ENCODE measurements around the gene MYEOV. TPM values are rescaled to one million over a fixed set of nuclear protein-coding genes. Genes with fewer than 3 reads are reported as not detected.

MYEOV gene
- total RNA-seq, 2 donors from 2014 or later, result not detected

GRCh38 chr11:69314555-69314954 lies 20.6 kb downstream of the MYEOV start:
- H3K27ac Mint-ChIP-seq, result no peak overlapping the region
- peaks cover 27 to 29% of the 10 kb centered on the region in 2 donors for H3K4me1 Mint-ChIP-seq (ENCODE audit: low read depth in 2 of 2)
- peaks cover 4% of the 10 kb centered on the region for H3K9me3 Mint-ChIP-seq
- H3K36me3 Mint-ChIP-seq, result no peaks in the 10 kb centered on the region
- ATAC-seq (no peak), DNase-seq (ENCODE audit: low spot score) (no peak)
- H3K4me3 Mint-ChIP-seq, result no peak overlapping the region
- H3K27me3 Mint-ChIP-seq, result peaks cover 0 to 6% of the 10 kb centered on the region in 2 donors

GRCh38 chr11:69316956-69317355 lies 23.0 kb downstream of the MYEOV start:
- peaks cover 4% of the 10 kb centered on the region for H3K9me3 Mint-ChIP-seq
- DNase-seq (ENCODE audit: low spot score) (no peak), ATAC-seq (no peak)
- H3K4me3 Mint-ChIP-seq, result no peak overlapping the region
- H3K27ac Mint-ChIP-seq, result no peak overlapping the region
- no peaks in the 10 kb centered on the region for H3K36me3 Mint-ChIP-seq
- H3K4me1 Mint-ChIP-seq (ENCODE audit: low read depth in 2 of 2), result peaks cover 12 to 16% of the 10 kb centered on the region in 2 donors
- H3K27me3 Mint-ChIP-seq, result peaks cover 0 to 6% of the 10 kb centered on the region in 2 donors

GRCh38 chr11:69317401-69318092 lies 23.6 kb downstream of the MYEOV start:
- H3K27ac Mint-ChIP-seq, result peak overlapping the region in 1 of 2 donors; percentile 32

GRCh38 chr11:69318093-69318420 lies 24.1 kb downstream of the MYEOV start:
- H3K36me3 Mint-ChIP-seq, result no peaks in the 10 kb centered on the region
- H3K9me3 Mint-ChIP-seq, result peaks cover 4% of the 10 kb centered on the region
- DNase-seq (ENCODE audit: low spot score), result no peak
- peaks cover 5 to 13% of the 10 kb centered on the region in 2 donors for H3K4me1 Mint-ChIP-seq (ENCODE audit: low read depth in 2 of 2)
- no peak overlapping the region for H3K4me3 Mint-ChIP-seq
- H3K27ac Mint-ChIP-seq, result peak overlapping the region in 1 of 2 donors; percentile 32
- no peak for ATAC-seq
- peaks cover 0 to 6% of the 10 kb centered on the region in 2 donors for H3K27me3 Mint-ChIP-seq

More at GRCh38 chr11:69317401-69318092, 23.6 kb downstream of the MYEOV start:
- Mint-ChIP-seq H3K4me3 (no peak overlapping the region), H3K27me3 (peaks cover 0 to 6% of the 10 kb centered on the region in 2 donors), H3K9me3 (peaks cover 4% of the 10 kb centered on the region), H3K36me3 (no peaks in the 10 kb centered on the region), H3K4me1 (ENCODE audit: low read depth in 2 of 2) (peaks cover 6 to 13% of the 10 kb centered on the region in 2 donors)
- DNase-seq (ENCODE audit: low spot score) (no peak), ATAC-seq (no peak)

GRCh38 chr11:69319255-69320106 lies 25.5 kb downstream of the MYEOV start:
- H3K27ac Mint-ChIP-seq, result no peak overlapping the region
- ATAC-seq, result peak in 1 of 2 donors; percentile 22
- H3K27me3 Mint-ChIP-seq, result peaks cover 0 to 6% of the 10 kb centered on the region in 2 donors
- H3K4me3 Mint-ChIP-seq, result no peak overlapping the region
- no peaks in the 10 kb centered on the region for H3K36me3 Mint-ChIP-seq
- peaks cover 4% of the 10 kb centered on the region for H3K9me3 Mint-ChIP-seq
- DNase-seq (ENCODE audit: low spot score), result no peak
- peaks cover 5 to 13% of the 10 kb centered on the region in 2 donors for H3K4me1 Mint-ChIP-seq (ENCODE audit: low read depth in 2 of 2)

- H3K27ac Mint-ChIP-seq, result no peak overlapping the region
- H3K27me3 Mint-ChIP-seq, result peaks cover 0 to 6% of the 10 kb centered on the region in 2 donors
- no peaks in the 10 kb centered on the region for H3K36me3 Mint-ChIP-seq
- ATAC-seq, result no peak
- no peak overlapping the region for H3K4me3 Mint-ChIP-seq
- peaks cover 4% of the 10 kb centered on the region for H3K9me3 Mint-ChIP-seq
- no peak for DNase-seq (ENCODE audit: low spot score)
- H3K4me1 Mint-ChIP-seq (ENCODE audit: low read depth in 2 of 2), result peaks cover 5 to 13% of the 10 kb centered on the region in 2 donors
These were observed 26.4 kb downstream of the MYEOV start for GRCh38 chr11:69320326-69320725.

GRCh38 chr11:69320756-69321741 lies 27.1 kb downstream of the MYEOV start:
- no peaks in the 10 kb centered on the region for H3K36me3 Mint-ChIP-seq
- H3K27me3 Mint-ChIP-seq, result peaks cover 0 to 6% of the 10 kb centered on the region in 2 donors
- DNase-seq (ENCODE audit: low spot score), result no peak
- ATAC-seq, result no peak
- H3K9me3 Mint-ChIP-seq, result peaks cover 4% of the 10 kb centered on the region
- H3K4me1 Mint-ChIP-seq (ENCODE audit: low read depth in 2 of 2), result peaks cover 5 to 13% of the 10 kb centered on the region in 2 donors
- no peak overlapping the region for H3K4me3 Mint-ChIP-seq
- H3K27ac Mint-ChIP-seq, result no peak overlapping the region

- peaks cover 0 to 8% of the 10 kb centered on the region in 2 donors for H3K27me3 Mint-ChIP-seq
- H3K36me3 Mint-ChIP-seq, result no peaks in the 10 kb centered on the region
- H3K4me1 Mint-ChIP-seq (ENCODE audit: low read depth in 2 of 2), result peaks cover 5 to 16% of the 10 kb centered on the region in 2 donors
- ATAC-seq (no peak), DNase-seq (ENCODE audit: low spot score) (no peak)
- H3K9me3 Mint-ChIP-seq, result peaks cover 4% of the 10 kb centered on the region
- no peak overlapping the region for H3K4me3 Mint-ChIP-seq
- H3K27ac Mint-ChIP-seq, result no peak overlapping the region
These were observed 28.0 kb downstream of the MYEOV start for GRCh38 chr11:69321877-69322361.

GRCh38 chr11:69325446-69325845 lies 31.5 kb downstream of the MYEOV start:
- Mint-ChIP-seq H3K4me1 (ENCODE audit: low read depth in 2 of 2) (peaks cover 0 to 3% of the 10 kb centered on the region in 2 donors), H3K9me3 (no peaks in the 10 kb centered on the region), H3K36me3 (no peaks in the 10 kb centered on the region), H3K27ac (no peak overlapping the region), H3K4me3 (no peak overlapping the region), H3K27me3 (peaks cover 0 to 3% of the 10 kb centered on the region in 2 donors)
- DNase-seq (ENCODE audit: low spot score) (no peak), ATAC-seq (no peak)

GRCh38 chr11:69326622-69327219 lies 32.8 kb downstream of the MYEOV start:
- H3K27ac Mint-ChIP-seq, result no peak overlapping the region
- peaks cover 3 to 7% of the 10 kb centered on the region in 2 donors for H3K27me3 Mint-ChIP-seq
- H3K4me1 Mint-ChIP-seq (ENCODE audit: low read depth in 2 of 2), result peaks cover 0 to 3% of the 10 kb centered on the region in 2 donors
- ATAC-seq, result no peak
- no peak for DNase-seq (ENCODE audit: low spot score)
- no peak overlapping the region for H3K4me3 Mint-ChIP-seq
- H3K36me3 Mint-ChIP-seq, result no peaks in the 10 kb centered on the region
- H3K9me3 Mint-ChIP-seq, result no peaks in the 10 kb centered on the region

- ATAC-seq (no peak), DNase-seq (ENCODE audit: low spot score) (no peak)
- Mint-ChIP-seq H3K27me3 (peaks cover 6 to 17% of the 10 kb centered on the region in 2 donors), H3K4me1 (ENCODE audit: low read depth in 2 of 2) (peaks cover 0 to 3% of the 10 kb centered on the region in 2 donors), H3K36me3 (no peaks in the 10 kb centered on the region), H3K27ac (no peak overlapping the region), H3K9me3 (no peaks in the 10 kb centered on the region), H3K4me3 (no peak overlapping the region)
These were observed 33.8 kb downstream of the MYEOV start for GRCh38 chr11:69327741-69328191.

- no peak for ATAC-seq
These were observed 34.3 kb downstream of the MYEOV start for GRCh38 chr11:69328231-69328630.

GRCh38 chr11:69329581-69329980 lies 35.6 kb downstream of the MYEOV start:
- no peaks in the 10 kb centered on the region for H3K36me3 Mint-ChIP-seq
- DNase-seq (ENCODE audit: low spot score) (no peak), ATAC-seq (no peak)
- H3K4me3 Mint-ChIP-seq, result no peak overlapping the region
- H3K4me1 Mint-ChIP-seq (ENCODE audit: low read depth in 2 of 2), result peaks cover 0 to 3% of the 10 kb centered on the region in 2 donors
- no peak overlapping the region for H3K27ac Mint-ChIP-seq
- no peaks in the 10 kb centered on the region for H3K9me3 Mint-ChIP-seq
- peaks cover 12 to 21% of the 10 kb centered on the region in 2 donors for H3K27me3 Mint-ChIP-seq

More at GRCh38 chr11:69328231-69328630, 34.3 kb downstream of the MYEOV start:
- H3K9me3 Mint-ChIP-seq, result no peaks in the 10 kb centered on the region
- H3K27me3 Mint-ChIP-seq, result peaks cover 10 to 21% of the 10 kb centered on the region in 2 donors
- H3K4me1 Mint-ChIP-seq (ENCODE audit: low read depth in 2 of 2), result peaks cover 0 to 3% of the 10 kb centered on the region in 2 donors
- no peak overlapping the region for H3K27ac Mint-ChIP-seq
- DNase-seq (ENCODE audit: low spot score), result no peak
- H3K4me3 Mint-ChIP-seq, result no peak overlapping the region
- no peaks in the 10 kb centered on the region for H3K36me3 Mint-ChIP-seq

Measured in natural killer cell treated with Interleukin-12 subunit alpha and Interleukin-12 subunit beta and Interleukin-15 and Interleukin-18, amount 100 ng/mL, for 72 hours (primary cell).